GM19395 (cell line): ENCODE measurements around the gene VPS41.

Source experiments
- ATAC-seq: cut with Tn5 transposase; IDR thresholded peaks from one replicate; pipeline ENCODE4 v1.9.1; 2021; ENCODE audit warnings: mild to moderate bottlenecking, moderate library complexity; ENCODE audit not compliant: unreplicated experiment

VPS41 gene

GRCh38 chr7:38820571-38820970 lies 88.4 kb downstream of the VPS41 start:
- ATAC-seq = no peak

GRCh38 chr7:38819463-38819862 lies 89.5 kb downstream of the VPS41 start:
- no peak for ATAC-seq

- no peak for ATAC-seq
These were observed 91.5 kb downstream of the VPS41 start for GRCh38 chr7:38817526-38817925.

- ATAC-seq = no peak
These were observed 95.2 kb downstream of the VPS41 start for GRCh38 chr7:38813768-38814167.

- ATAC-seq = no peak
These were observed 102.1 kb downstream of the VPS41 start for GRCh38 chr7:38806912-38807311.

GRCh38 chr7:38801786-38802185 lies 107.2 kb downstream of the VPS41 start:
- ATAC-seq = no peak

GRCh38 chr7:38798552-38799267 lies 110.3 kb downstream of the VPS41 start:
- no peak for ATAC-seq

- peak; percentile 57 for ATAC-seq
These were observed 112.1 kb downstream of the VPS41 start for GRCh38 chr7:38796626-38797501.

- ATAC-seq = no peak
These were observed 113.4 kb downstream of the VPS41 start for GRCh38 chr7:38795593-38795992.

GRCh38 chr7:38781991-38782390 lies 127.0 kb downstream of the VPS41 start:
- no peak for ATAC-seq

GRCh38 chr7:38777609-38778008 lies 131.4 kb downstream of the VPS41 start:
- ATAC-seq = no peak

- ATAC-seq = no peak
These were observed 133.3 kb downstream of the VPS41 start for GRCh38 chr7:38775506-38776175.

- no peak for ATAC-seq
These were observed 135.6 kb downstream of the VPS41 start for GRCh38 chr7:38773430-38773829.

GRCh38 chr7:38760226-38760625 lies 148.8 kb downstream of the VPS41 start:
- ATAC-seq = no peak

- ATAC-seq = no peak
These were observed 150.0 kb downstream of the VPS41 start for GRCh38 chr7:38759028-38759427.

GRCh38 chr7:38757931-38758330 lies 151.1 kb downstream of the VPS41 start:
- no peak for ATAC-seq

- ATAC-seq = no peak
These were observed 152.5 kb downstream of the VPS41 start for GRCh38 chr7:38756521-38756920.

GRCh38 chr7:38753347-38753746 lies 155.6 kb downstream of the VPS41 start:
- ATAC-seq = no peak

GRCh38 chr7:38751416-38751815 lies 157.6 kb downstream of the VPS41 start:
- no peak for ATAC-seq

GRCh38 chr7:38748056-38748610 lies 160.9 kb downstream of the VPS41 start:
- ATAC-seq = no peak

- no peak for ATAC-seq
These were observed 162.6 kb downstream of the VPS41 start for GRCh38 chr7:38746438-38746837.
